HG02852 (cell line): ENCODE measurements around the gene FRG2.
"Not testable (repeated sequence)": the region's sequence is repeated elsewhere in the genome, so short reads cannot be mapped to it uniquely, and the experiment has no call there.

Source experiments
- ATAC-seq: cut with Tn5 transposase; IDR thresholded peaks from one replicate; pipeline ENCODE4 v1.9.1; 2021; ENCODE audit warnings: mild to moderate bottlenecking, moderate library complexity; ENCODE audit not compliant: unreplicated experiment

The FRG2 gene

GRCh38 chr4:190016369-190017289 is 10.4 kb downstream of the FRG2 start:
- ATAC-seq = no peak

DNA sequence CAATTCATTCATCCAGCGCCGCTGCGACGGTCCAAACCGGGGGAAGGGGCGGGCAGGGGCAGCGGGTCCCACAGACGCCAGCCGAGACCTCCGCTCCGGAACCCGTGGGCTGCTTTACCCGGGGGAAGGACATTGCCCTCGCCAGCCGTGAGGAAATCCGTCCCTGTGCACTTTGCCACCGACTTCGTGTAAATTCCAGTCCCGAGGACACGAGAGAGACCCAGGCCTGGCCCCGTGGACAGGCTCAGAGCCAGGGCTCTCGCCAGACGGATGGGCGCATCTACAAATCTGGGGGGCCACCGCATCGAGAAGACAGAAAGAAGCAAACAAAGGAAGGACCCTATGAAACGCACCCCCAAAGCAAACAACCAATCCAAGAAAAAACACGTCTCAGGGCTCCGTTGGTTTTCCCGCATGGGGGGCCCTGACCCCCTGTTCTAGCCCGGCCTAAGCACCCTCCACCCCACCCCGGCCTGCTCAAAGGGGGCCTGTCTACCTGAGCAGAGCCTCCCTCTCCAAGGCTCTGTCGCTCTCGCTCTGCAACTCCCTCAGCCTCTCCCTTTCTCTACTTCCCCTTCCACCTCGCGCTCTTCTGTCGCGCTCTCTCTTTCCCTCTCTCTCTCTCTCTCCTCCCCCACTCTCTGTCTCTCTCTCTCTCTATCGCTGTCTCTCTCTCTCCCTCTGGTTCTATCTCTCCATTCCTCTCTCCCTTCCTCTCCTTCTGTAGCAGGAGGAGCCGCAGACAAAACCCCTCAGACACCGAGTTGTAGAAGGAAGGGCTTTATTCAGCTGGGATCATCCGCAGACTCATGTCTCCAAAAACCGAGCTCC is 11.3 kb downstream of the FRG2 start:
- ATAC-seq = no peak

DNA sequence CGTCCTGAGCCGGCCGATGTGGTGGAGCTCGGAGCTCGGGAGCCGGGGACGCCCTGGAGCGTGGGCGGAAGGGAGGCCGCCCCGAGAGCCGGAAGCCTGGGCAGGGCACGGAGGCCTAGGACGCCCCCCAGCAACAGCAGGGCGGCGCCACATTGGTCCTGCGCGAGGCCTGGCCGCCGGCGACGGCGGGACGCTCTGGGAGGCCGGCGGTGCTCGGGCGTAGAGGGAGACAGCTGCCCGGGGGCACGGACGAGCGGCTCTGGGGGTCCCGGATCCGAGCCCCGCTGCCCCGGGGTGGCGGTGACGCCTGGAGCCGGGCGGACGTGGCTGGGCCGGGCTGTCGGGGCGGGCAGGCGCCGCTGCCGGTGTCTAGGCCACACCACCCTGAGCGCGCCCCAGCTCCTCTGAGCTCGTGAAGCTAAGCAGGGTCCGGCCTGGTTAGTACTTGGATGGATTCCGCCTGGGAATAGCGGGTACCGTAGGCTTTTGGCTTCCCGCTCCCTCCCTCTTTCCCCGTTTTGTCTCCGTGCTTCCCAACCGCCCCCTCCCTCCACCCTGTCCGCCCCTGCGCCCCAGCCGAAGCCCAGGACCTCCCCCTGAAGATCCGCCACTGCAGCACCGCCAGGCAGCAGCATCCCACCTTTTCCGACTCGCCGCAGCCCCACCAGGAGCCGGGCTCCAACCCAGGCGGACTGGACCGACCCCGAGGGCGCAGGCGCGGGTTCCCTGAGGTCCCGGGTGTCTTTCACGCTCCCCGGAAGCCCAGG is 12.1 kb downstream of the FRG2 start:
- no peak for ATAC-seq

- ATAC-seq = not testable (repeated sequence)
These were observed 37.1 kb downstream of the FRG2 start for GRCh38 chr4:189989941-189990340.

GRCh38 chr4:189988877-189989431 is 38.1 kb downstream of the FRG2 start:
- no peak for ATAC-seq

DNA sequence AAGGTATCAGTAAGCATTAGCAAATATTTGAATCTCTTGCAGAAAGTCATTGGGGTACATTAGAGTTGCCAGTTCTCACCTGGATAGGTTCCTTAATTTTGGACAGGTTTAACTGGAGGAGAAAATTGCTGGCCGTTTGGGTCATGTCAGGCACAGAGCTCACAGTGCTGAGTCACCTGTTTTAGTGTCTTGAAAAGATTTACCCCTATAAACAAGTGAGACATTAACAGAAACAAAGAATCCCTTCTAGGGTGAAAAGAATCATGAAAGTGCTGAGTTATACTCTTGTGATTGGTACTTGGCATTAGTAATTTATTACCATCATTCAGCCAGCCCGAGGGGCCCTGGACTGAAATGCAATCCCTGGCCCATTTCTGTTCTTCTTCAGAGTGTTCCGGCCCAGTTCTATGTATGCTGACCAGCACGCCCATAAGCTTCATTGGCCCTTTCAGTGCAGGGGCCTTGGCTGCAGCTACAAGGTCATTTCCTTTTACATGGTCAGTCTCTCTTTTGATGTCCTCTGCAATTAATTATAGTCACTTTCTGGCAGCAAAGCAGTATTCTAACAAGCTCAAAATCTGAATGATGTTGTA is 41.3 kb downstream of the FRG2 start:
- ATAC-seq = not testable (repeated sequence)

- not testable (repeated sequence) for ATAC-seq
These were observed 42.4 kb downstream of the FRG2 start for GRCh38 chr4:189984661-189985060.

GRCh38 chr4:189983916-189984526 is 43.0 kb downstream of the FRG2 start:
- not testable (repeated sequence) for ATAC-seq

DNA sequence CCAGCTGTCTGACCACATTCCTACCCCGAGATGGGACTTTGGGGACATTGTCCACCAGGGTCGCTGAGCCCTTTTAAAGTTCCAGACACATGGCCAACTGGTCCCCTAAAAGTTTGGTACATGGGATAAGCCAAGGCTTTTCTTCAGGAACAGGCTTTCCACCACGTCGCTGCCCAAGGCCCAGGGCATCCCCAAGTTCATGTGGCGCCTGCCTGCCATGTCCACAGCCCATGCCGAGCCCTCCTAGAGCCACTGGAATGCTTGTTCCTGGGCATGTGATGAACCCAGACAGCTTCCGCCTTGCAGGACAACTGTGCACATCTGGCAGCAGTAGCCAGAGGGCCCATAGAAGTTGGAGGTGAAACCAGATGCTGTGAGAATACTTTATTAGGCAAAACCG is 45.1 kb downstream of the FRG2 start:
- no peak for ATAC-seq

GRCh38 chr4:189980292-189980691 is 46.8 kb downstream of the FRG2 start:
- ATAC-seq = not testable (repeated sequence)

- ATAC-seq = no peak
These were observed 47.6 kb downstream of the FRG2 start for GRCh38 chr4:189979196-189980047.
